Lower leg skin (tissue), 3 donors: ENCODE measurements around the gene C1QTNF8.

ENCODE experiments used
- POLR2A ChIP-seq, 2 donors: fragments of 450-650 bp; IDR thresholded peaks; one replicate each; pipeline ENCODE4 v1.6.1; 2016 to 2017; ENCODE audit warnings: antibody characterized with exemption in 2 of 2, mild to moderate bottlenecking in 1 of 2, moderate library complexity in 1 of 2
- TF ChIP-seq, protein P1 (sequence below), 3 donors: fragments of 450-650 bp; IDR thresholded peaks; one replicate each; pipeline ENCODE4 v1.5.1; 2016; ENCODE audit warnings: antibody characterized with exemption in 3 of 3, mild to moderate bottlenecking in 3 of 3, moderate library complexity in 2 of 3

GRCh38 chr16:1059310-1059709 lies 36.7 kb downstream of the C1QTNF8 start:
- TF ChIP-seq, protein P1, sequence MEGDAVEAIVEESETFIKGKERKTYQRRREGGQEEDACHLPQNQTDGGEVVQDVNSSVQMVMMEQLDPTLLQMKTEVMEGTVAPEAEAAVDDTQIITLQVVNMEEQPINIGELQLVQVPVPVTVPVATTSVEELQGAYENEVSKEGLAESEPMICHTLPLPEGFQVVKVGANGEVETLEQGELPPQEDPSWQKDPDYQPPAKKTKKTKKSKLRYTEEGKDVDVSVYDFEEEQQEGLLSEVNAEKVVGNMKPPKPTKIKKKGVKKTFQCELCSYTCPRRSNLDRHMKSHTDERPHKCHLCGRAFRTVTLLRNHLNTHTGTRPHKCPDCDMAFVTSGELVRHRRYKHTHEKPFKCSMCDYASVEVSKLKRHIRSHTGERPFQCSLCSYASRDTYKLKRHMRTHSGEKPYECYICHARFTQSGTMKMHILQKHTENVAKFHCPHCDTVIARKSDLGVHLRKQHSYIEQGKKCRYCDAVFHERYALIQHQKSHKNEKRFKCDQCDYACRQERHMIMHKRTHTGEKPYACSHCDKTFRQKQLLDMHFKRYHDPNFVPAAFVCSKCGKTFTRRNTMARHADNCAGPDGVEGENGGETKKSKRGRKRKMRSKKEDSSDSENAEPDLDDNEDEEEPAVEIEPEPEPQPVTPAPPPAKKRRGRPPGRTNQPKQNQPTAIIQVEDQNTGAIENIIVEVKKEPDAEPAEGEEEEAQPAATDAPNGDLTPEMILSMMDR (IDR thresholded peaks at IDR 0.05) = no peak
- TF ChIP-seq POLR2A (IDR thresholded peaks at IDR 0.05) = no peak
